ENCODE data around the gene SOX6. TPM values are rescaled to one million over a fixed set of nuclear protein-coding genes. Genes with fewer than 3 reads are reported as not detected.

The SOX6 gene
- total and polyA plus RNA-seq, 2 experiments from 2014 or later = 0.03 to 0.66 TPM

DNA sequence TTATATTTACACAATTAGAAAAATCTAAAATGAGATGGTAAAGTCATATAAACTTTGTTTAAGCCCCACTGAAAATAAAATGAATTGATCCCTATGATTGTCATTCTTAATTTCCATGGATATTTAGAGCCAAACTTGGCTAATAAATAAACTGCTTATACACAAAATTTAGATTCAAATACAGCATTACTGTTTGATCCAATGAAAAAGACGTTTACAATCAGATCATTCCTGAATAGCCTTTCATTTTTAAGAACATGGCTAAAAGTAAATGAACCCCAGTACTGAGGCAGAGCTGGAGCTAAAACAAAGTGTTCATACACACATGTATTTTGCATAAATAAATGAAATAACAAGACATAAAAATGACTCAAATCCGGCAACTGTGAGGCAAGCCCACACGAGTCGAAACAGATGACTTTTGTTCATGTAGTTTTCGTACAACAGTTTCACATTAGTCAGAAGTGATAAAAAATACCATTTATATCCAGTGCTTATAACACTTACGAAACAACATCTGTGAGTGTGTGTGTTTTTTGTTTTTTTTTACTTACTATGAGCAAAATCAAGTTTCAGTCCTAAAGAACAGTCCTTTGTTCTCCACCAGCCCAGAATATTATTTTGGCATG, 386.5 kb downstream of the SOX6 start (continued):
- TF ChIP-seq, protein P1, sequence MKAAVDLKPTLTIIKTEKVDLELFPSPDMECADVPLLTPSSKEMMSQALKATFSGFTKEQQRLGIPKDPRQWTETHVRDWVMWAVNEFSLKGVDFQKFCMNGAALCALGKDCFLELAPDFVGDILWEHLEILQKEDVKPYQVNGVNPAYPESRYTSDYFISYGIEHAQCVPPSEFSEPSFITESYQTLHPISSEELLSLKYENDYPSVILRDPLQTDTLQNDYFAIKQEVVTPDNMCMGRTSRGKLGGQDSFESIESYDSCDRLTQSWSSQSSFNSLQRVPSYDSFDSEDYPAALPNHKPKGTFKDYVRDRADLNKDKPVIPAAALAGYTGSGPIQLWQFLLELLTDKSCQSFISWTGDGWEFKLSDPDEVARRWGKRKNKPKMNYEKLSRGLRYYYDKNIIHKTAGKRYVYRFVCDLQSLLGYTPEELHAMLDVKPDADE (IDR thresholded peaks at IDR 0.05) = no peak
- no peak for TF ChIP-seq ZNF114 (CRISPR knock-in tag; IDR thresholded peaks at IDR 0.05)
- no peak for TF ChIP-seq EZH2phosphoT487 (IDR thresholded peaks at IDR 0.05; ENCODE audit: unreplicated experiment)
- TF ChIP-seq CTCF (conservative IDR thresholded peaks at IDR 0.05; ENCODE audit: low read depth in 2 of 2) = no peak
- TF ChIP-seq EZH2 (IDR thresholded peaks at IDR 0.05; ENCODE audit: low read depth, unreplicated experiment) = no peak
- TF ChIP-seq REST (IDR thresholded peaks at IDR 0.05; ENCODE audit: unreplicated experiment) = no peak
- no peak for TF ChIP-seq JUNB (IDR thresholded peaks at IDR 0.05; ENCODE audit: unreplicated experiment)
- no peak for TF ChIP-seq STAT1 (IDR thresholded peaks at IDR 0.05; ENCODE audit: unreplicated experiment)
- TF ChIP-seq ZNF331 (CRISPR knock-in tag; IDR thresholded peaks at IDR 0.05; ENCODE audit: low read depth) = no peak

GRCh38 chr11:15969281-15969680, 387.1 kb downstream of the SOX6 start:
- no peak overlapping the region for H3K4me2 ChIP-seq
- Mint-ChIP-seq H3K4me3 (no peak overlapping the region), H3K27me3 (ENCODE audit: insufficient read depth, low read depth, poor library complexity) (peaks cover 2% of the 10 kb centered on the region), H3K36me3 (ENCODE audit: low read depth) (no peaks in the 10 kb centered on the region), H3K4me1 (peaks cover 14% of the 10 kb centered on the region; the same call in 2 of the 3 replicates), H3K9me3 (no peaks in the 10 kb centered on the region), H3K27ac (peak overlapping the region; percentile 91)
- H3K36me3 ChIP-seq (ENCODE audit: insufficient read depth) = no peaks in the 10 kb centered on the region
- DNase-seq (ENCODE audit: low spot score) (no peak), ATAC-seq (peak; percentile 60)
- no peaks in the 10 kb centered on the region for H4K20me1 ChIP-seq (replicated peaks; ENCODE audit: insufficient read depth)
- no peaks in the 10 kb centered on the region for H3F3A ChIP-seq (replicated peaks; ENCODE audit: low read depth)
- no peak overlapping the region for H3K27ac ChIP-seq (ENCODE audit: low read depth)
- peaks cover 6% of the 10 kb centered on the region; the same call in 1 of the 2 replicates for H3K4me1 ChIP-seq (ENCODE audit: insufficient read depth)
- H3K4me3 ChIP-seq = no peak overlapping the region
- H3K27me3 ChIP-seq (ENCODE audit: insufficient read depth) = no peaks in the 10 kb centered on the region
- H2AFZ ChIP-seq = no peak overlapping the region; the same call in 1 of the 2 replicates
- no peaks in the 10 kb centered on the region for H3K79me2 ChIP-seq (replicated peaks; ENCODE audit: insufficient read depth)
- H3K9me2 ChIP-seq (ENCODE audit: insufficient read depth) = 0 out of 2 replicates have a peak, but pooled peaks cover 3% of the 10 kb centered on the region
- TF ChIP-seq ZNF462 (CRISPR knock-in tag; IDR thresholded peaks at IDR 0.05) (no peak), ZNF114 (CRISPR knock-in tag; IDR thresholded peaks at IDR 0.05) (no peak), POLR2AphosphoS5 (IDR thresholded peaks at IDR 0.05; ENCODE audit: low read depth) (no peak)

Data from GM23338 (cell line).